GM19395 (cell line): ENCODE measurements around the gene SUV39H2.
"Not testable (repeated sequence)": the region's sequence is repeated elsewhere in the genome, so short reads cannot be mapped to it uniquely, and the experiment has no call there.

ENCODE experiments used
- ATAC-seq: cut with Tn5 transposase; IDR thresholded peaks from one replicate; pipeline ENCODE4 v1.9.1; 2021; ENCODE audit warnings: mild to moderate bottlenecking, moderate library complexity; ENCODE audit not compliant: unreplicated experiment

SUV39H2 gene

DNA sequence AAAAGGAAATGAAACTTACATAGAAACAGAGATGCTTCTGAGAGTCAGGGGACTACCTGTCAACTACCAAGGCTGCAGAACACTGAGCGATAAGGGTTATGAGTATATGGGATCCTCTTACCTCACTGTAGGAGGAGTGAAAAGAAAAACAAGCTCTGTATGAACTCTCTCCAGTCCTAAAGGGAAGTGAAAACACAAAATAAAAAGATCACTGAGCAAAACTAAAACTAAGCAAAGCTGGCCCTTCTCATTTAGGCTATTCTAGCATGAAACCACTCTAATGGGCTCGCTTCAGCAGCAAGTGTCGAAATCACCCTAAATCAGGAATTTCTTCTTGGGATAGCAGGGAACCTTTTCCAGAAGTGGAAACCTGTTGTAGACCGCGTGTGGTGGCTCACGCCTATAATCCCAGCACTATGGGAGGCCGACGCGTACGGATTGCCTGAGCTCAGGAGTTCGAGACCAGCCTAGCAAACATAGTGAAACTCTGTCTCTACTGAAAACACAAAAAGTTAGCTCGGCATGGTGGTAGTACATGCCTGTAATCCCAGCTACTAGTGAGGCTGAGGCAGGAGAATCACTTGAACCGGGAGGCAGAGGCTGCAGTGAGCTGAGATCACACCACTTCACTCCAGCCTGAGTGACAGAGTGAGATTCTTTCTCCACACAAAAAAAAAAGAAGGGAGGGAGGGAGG, 48.2 kb downstream of the SUV39H2 start:
- ATAC-seq, result peak; percentile 98

DNA sequence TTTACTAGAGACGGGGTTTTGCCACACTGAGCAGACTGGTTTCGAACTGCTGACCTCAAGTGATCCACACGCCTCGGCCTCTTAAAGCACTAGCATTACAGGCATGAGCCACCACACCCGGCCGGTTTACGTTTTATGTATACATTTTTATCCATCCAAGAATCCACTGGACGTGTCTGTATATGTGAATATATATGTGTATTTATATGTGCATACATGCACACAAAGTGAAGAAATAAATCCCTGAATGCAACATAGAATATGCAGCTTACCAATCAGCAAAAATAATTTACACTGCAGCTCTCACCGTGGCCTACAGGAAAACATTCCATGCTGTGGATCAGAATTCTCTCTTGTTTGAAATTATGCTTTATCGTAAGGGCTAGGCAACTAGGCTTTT, 51.9 kb downstream of the SUV39H2 start:
- no peak for ATAC-seq

DNA sequence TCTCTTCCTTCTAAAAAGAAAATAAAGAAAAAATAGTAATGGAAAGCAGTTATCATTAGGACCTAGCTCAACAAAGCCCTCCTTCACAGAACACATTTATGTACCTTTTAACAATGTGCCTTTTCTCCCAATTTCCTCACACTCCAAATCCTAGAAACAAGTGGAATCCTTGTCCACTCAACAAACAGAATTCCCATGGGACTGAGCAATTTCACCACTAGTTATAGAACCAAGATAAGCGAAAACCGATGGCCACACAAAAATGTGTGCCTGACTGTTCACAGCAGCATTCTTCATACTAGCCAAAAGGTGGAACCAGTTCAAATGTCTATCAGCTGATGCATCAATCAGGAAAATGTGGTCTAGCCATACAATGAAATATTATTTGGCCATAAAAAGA, 57.9 kb downstream of the SUV39H2 start:
- no peak for ATAC-seq

DNA sequence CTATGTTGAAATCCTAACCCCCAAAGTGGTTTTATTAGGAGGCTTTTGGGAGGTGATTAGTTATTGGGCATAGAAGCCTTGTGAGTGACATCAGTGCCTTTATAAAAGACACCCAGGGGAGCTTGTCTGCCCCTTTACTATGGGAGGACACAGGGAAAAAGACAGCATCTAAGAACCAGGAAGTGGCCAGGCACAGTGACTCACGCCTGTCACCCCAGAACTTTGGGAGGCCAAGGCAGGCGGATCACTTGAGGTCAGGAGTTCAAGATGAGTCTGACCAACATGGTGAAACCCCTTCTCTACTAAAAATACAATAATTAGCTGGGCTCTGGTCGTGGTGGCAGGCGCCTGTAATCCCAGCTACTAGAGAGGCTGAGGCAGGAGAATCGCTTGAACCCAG, 60.3 kb downstream of the SUV39H2 start:
- not testable (repeated sequence) for ATAC-seq

DNA sequence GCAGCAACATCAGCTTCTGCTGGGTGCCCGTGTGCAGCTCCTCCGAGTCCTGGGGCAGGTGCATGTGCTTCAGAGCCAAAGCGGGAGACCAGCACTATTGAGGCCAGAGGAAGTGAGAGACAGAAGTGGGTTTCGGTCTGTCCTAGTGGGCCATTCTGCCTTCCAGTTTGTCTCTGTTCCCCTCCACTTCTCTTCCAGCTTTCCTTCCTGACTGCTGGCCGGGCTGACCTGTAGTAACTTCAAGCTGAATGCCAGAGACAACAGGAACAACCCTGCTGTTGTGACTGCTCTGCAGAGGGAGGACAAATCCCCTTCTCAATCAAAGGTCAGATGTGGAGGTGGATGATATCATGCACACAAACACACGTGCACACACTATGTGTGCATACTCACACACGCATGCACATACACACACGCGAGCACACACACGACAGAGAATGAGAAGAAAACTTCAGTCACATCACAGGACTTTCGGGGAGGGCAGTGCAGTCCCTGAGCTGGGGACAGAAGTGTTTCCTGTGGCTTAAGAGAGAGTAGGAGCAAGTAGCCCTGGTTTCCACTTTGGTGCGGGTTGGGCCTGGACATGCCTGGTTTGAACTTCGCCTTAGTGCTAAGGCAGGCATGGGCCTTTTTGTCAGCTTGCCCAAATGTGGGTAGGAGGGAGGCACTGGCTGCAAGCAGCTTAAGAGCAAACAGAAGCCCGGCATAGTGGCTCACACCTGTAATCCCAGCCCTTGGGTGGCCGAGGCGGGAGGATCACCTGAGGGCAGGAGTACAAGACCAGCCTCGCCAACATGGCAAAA, 63.7 kb downstream of the SUV39H2 start:
- ATAC-seq, result peak; percentile 96

DNA sequence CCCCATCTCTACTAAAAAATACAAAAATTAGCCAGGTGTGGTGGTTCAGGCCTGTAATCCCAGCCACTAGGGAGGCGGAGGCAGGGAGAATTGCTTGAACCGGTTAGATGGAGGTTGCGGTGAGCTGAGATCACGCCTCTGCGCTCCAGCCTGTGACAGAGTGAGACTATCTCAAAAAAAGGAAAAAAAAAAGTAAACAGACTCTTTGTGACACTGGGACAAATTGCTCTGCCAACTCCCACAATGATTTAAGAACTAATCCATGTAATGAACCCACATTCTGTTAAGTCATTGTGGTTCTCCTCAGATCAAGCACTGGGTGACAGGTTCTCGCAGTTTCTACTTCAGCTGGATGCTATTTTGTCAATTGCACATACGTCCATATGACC, 64.3 kb downstream of the SUV39H2 start:
- ATAC-seq, result not testable (repeated sequence)

DNA sequence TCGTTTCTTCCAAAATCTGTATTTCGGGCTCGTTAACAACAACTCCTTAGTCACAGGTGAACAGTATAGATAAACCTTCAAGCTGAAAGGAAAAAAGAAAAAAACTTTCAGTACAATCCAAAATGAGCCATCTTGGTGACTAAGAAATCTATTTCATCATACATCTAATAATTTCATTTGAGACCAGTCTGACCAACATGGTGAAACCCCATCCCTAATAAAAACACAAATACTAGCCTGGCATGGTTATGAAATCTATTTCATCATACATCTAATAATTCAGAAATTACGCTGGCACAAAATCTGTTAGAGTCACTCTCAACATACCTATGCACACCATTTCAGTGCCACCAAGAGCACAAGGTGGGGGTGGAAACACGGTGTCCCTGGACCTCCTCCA, 66.4 kb downstream of the SUV39H2 start:
- ATAC-seq, result no peak

DNA sequence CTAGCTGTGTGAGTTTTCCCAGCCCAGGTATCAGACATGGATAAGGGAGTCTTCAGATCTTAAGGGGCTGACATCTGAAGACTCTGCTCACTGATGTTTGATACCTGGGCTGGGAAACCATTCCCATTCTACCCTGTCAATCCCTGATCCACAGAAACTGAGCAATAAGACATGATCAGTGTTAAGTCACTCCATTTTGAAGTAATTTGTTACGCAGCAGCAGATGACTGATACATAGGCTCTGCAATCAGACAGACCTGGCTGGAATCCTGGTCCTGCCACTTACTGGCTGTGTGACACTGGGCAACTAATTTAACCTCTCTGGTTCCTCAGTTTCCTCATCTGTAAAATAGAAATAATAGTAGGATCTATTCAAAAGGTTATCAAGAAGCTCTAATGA, 68.6 kb downstream of the SUV39H2 start:
- ATAC-seq, result no peak

DNA sequence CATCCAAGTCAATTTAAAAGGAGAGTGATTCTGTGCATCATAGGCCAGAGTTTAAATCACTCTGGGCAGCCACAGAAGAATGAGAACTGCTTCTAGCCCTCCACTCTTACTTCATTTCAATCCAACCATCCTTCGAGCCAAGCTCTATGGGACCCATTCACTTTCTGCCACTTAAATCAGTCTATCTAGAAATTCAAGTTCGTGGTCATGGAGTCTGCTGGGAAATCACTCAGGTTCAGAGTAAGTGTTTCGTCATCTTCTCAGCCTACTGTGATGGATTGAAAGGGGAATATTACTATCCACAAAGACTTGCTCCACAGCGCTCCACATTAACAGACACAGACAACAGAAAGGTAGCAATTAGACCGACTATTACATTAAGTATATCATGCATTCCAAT, 70.6 kb downstream of the SUV39H2 start:
- ATAC-seq, result no peak

DNA sequence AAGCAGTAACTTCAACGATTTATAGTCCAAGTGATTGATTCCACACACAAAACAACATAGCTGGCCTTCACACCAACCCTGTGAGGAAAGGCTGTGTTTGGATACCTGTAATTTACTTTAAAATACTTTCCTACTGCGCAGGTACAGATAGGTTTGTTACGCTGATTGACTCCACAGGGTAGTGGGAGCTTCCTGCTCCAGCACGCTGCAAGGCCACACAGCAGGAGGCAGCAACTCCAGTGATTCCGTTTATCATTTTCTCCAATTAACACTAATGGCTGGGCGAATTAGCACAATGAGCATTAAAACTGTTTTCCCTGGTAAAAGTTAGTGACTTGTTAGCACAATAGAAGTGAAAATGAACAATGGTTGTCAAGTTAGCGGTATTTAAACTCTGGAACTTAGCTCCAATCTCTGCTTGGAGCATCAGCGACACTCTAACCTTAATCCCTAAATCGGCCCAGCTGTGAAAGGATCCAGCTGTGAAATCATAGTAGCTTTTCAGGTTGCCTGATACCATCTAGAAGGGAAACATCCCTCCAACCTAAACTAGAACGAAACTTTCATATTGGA, 74.3 kb downstream of the SUV39H2 start:
- no peak for ATAC-seq

DNA sequence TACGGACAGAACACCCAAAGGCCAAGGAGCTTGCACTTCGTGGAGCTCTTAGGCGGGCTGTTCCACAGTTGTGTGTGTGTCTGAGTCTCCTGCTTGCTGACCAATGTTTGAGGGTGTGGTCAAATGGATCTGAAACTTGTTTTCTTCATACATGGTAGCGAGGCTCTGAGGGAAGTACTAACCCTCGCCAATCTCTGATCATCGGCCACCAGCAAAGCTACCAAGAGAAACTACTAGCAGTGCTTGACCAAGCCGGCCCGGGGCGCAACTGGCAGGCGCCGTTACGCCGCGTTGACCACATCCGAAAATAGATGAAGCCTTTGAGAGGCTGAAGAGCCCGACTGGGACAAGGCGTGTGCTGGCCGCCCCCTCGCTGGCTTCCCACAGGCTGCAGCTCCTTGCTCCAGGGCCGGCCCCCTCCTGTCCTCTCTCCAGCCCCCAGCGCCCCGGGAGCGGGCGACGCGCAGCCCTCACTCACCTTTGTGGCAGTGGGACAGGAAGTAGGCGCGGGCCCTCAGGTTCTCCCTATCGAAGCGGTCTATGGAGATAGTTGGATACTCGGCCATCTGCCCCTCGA, 74.8 kb downstream of the SUV39H2 start:
- ATAC-seq, result peak; percentile 42
